Hepatocyte (in vitro differentiated cells): ENCODE results near the gene LRP1B.

ENCODE experiments used
- EZH2phosphoT487 ChIP-seq: fragments of 200-600 bp; sonication (generic); IDR thresholded peaks from one replicate; pipeline ENCODE4 v1.6.1; 2018; ENCODE audit warnings: antibody characterized with exemption, mild to moderate bottlenecking, low read depth, moderate library complexity; ENCODE audit not compliant: unreplicated experiment, severe bottlenecking
- TF ChIP-seq, protein P1 (sequence below): fragments of 200-600 bp; sonication (generic); IDR thresholded peaks from 2 replicates; pipeline ENCODE4 v1.5.1; 2016; ENCODE audit warnings: antibody characterized with exemption, mild to moderate bottlenecking; ENCODE audit not compliant: poor library complexity

DNA sequence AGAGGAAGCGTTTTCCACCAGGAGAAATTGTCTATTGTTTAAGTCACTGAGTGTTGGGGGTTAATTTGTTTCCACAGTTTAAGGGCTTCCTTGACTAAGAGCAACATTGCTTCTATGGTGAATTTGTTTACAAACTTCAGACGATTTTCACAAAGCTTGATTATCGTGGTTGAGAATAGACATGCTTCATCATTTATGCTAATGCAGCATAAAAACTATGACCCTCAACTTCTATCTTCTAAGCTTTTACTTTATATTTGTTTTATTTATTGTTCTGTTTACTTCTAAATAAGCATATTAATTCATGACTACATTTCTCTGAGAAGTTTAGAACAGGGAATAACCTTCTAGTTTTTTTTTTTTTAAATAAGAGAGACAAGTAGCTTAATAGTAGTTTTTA is 483.5 kb downstream of the LRP1B start:
- TF ChIP-seq, protein P1, sequence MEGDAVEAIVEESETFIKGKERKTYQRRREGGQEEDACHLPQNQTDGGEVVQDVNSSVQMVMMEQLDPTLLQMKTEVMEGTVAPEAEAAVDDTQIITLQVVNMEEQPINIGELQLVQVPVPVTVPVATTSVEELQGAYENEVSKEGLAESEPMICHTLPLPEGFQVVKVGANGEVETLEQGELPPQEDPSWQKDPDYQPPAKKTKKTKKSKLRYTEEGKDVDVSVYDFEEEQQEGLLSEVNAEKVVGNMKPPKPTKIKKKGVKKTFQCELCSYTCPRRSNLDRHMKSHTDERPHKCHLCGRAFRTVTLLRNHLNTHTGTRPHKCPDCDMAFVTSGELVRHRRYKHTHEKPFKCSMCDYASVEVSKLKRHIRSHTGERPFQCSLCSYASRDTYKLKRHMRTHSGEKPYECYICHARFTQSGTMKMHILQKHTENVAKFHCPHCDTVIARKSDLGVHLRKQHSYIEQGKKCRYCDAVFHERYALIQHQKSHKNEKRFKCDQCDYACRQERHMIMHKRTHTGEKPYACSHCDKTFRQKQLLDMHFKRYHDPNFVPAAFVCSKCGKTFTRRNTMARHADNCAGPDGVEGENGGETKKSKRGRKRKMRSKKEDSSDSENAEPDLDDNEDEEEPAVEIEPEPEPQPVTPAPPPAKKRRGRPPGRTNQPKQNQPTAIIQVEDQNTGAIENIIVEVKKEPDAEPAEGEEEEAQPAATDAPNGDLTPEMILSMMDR, result no peak
- TF ChIP-seq EZH2phosphoT487, result no peak
